EH (cell line): ENCODE measurements around the gene HIC2.
"Not testable (repeated sequence)": the region's sequence is repeated elsewhere in the genome, so short reads cannot be mapped to it uniquely, and the experiment has no call there.

Experiments
- DNase-seq: peaks from one replicate; pipeline ENCODE4 v3.0.0-alpha.2; 2015; ENCODE audit warnings: low read depth

Gene HIC2

GRCh38 chr22:21493789-21494782 is 76.9 kb downstream of the HIC2 start:
- DNase-seq: not testable (repeated sequence)

- not testable (repeated sequence) for DNase-seq
Observed at GRCh38 chr22:21497984-21498383, 80.8 kb downstream of the HIC2 start.

- DNase-seq: not testable (repeated sequence)
Observed at GRCh38 chr22:21498489-21498888, 81.3 kb downstream of the HIC2 start.

- not testable (repeated sequence) for DNase-seq
Observed at GRCh38 chr22:21499623-21500506, 82.7 kb downstream of the HIC2 start.
